ENCODE results near the gene LRP11. TPM values are rescaled to one million over a fixed set of nuclear protein-coding genes. Genes with fewer than 3 reads are reported as not detected.
"Not testable (repeated sequence)": the region's sequence is repeated elsewhere in the genome, so short reads cannot be mapped to it uniquely, and the experiment has no call there.

Gene LRP11
- total RNA-seq, 2 donors from 2014 or later = 15.5 to 25.7 TPM

- no peak for ATAC-seq
- no peak for DNase-seq
- intact Hi-C loops (cut with DNase I) = no loop called here
Measured at GRCh38 chr6:149899486-149899885, 35.3 kb upstream of the LRP11 start.

- ATAC-seq = no peak
- intact Hi-C loops (cut with DNase I) = no loop called here
- DNase-seq = no peak
Measured at GRCh38 chr6:149898966-149899365, 34.8 kb upstream of the LRP11 start.

GRCh38 chr6:149897855-149898744, 33.9 kb upstream of the LRP11 start, which contains the start of gene RAET1E:
TSS of gene RAET1E (minus strand) at chr6:149898113. CDS start at chr6:149890901, 7,212 bp downstream.
- ATAC-seq (no peak), DNase-seq (no peak)
- intact Hi-C loops (cut with DNase I) = no loop called here

GRCh38 chr6:149897015-149897697, 33.0 kb upstream of the LRP11 start:
- intact Hi-C loops (cut with DNase I) = no loop called here
- ATAC-seq (peak; percentile 89), DNase-seq (peak; percentile 88)

GRCh38 chr6:149896491-149896890, 32.3 kb upstream of the LRP11 start:
- intact Hi-C loops (cut with DNase I) = no loop called here
- ATAC-seq (peak in 1 of 2 donors; percentile 22), DNase-seq (no peak)

GRCh38 chr6:149895833-149896271, 31.7 kb upstream of the LRP11 start:
- ATAC-seq (peak; percentile 70 to 76), DNase-seq (peak; percentile 68)
- intact Hi-C loops (cut with DNase I) = no loop called here

GRCh38 chr6:149895048-149895590, 31.0 kb upstream of the LRP11 start:
- intact Hi-C loops (cut with DNase I) = no loop called here
- ATAC-seq = peak; percentile 58 to 74
- DNase-seq = peak; percentile 76

GRCh38 chr6:149891864-149892263, 27.7 kb upstream of the LRP11 start:
- ATAC-seq; intact Hi-C loops (cut with DNase I); DNase-seq: not testable (repeated sequence)

GRCh38 chr6:149891259-149891658, 27.1 kb upstream of the LRP11 start:
- no peak for ATAC-seq

GRCh38 chr6:149890629-149891045, 26.5 kb upstream of the LRP11 start:
- ATAC-seq (peak in 1 of 2 donors; percentile 82), DNase-seq (no peak)
- intact Hi-C loops (cut with DNase I) = no loop called here

More at GRCh38 chr6:149891259-149891658, 27.1 kb upstream of the LRP11 start:
- intact Hi-C loops (cut with DNase I) = no loop called here
- DNase-seq = no peak

- intact Hi-C loops (cut with DNase I) = no loop called here
- DNase-seq (no peak), ATAC-seq (peak in 1 of 2 donors; percentile 63)
Measured at GRCh38 chr6:149889326-149889725, 25.2 kb upstream of the LRP11 start.

- ATAC-seq (peak in 1 of 2 donors; percentile 4), DNase-seq (no peak)
- intact Hi-C loops (cut with DNase I) = no loop called here
Measured at GRCh38 chr6:149888659-149889058, 24.5 kb upstream of the LRP11 start.

- intact Hi-C loops (cut with DNase I) = no loop called here
- no peak for DNase-seq
- ATAC-seq = peak in 1 of 2 donors; percentile 32
Measured at GRCh38 chr6:149888093-149888492, 23.9 kb upstream of the LRP11 start.

GRCh38 chr6:149887343-149887742, 23.2 kb upstream of the LRP11 start:
- DNase-seq = no peak
- intact Hi-C loops (cut with DNase I) = no loop called here
- peak in 1 of 2 donors; percentile 17 for ATAC-seq

GRCh38 chr6:149885888-149886287, 21.7 kb upstream of the LRP11 start:
- intact Hi-C loops (cut with DNase I) = no loop called here
- ATAC-seq = no peak
- DNase-seq = no peak

- intact Hi-C loops (cut with DNase I) = no loop called here
- DNase-seq (no peak), ATAC-seq (no peak)
Measured at GRCh38 chr6:149884617-149885016, 20.5 kb upstream of the LRP11 start.

- intact Hi-C loops (cut with DNase I) = no loop called here
- peak; percentile 61 for DNase-seq
- peak; percentile 51 to 88 for ATAC-seq
Measured at GRCh38 chr6:149884215-149884614, 20.1 kb upstream of the LRP11 start.

- DNase-seq (no peak), ATAC-seq (no peak)
- intact Hi-C loops (cut with DNase I) = no loop called here
Measured at GRCh38 chr6:149881860-149882259, 17.7 kb upstream of the LRP11 start.

- intact Hi-C loops (cut with DNase I) = no loop called here
- ATAC-seq (no peak), DNase-seq (no peak)
Measured at GRCh38 chr6:149881066-149881766, 17.1 kb upstream of the LRP11 start.

All from left cardiac atrium (tissue), 4 donors.